Activated CD8-positive, alpha-beta T cell treated with anti-CD3 and anti-CD28 coated beads for 36 hours (primary cell): Measurements from ENCODE around the gene RABGGTB. TPM values are rescaled to one million over a fixed set of nuclear protein-coding genes. Genes with fewer than 3 reads are reported as not detected.

ENCODE experiments used
- ATAC-seq: fragments of 200-7000 bp; cut with Tn5 transposase; one replicate; pipeline ENCODE4 v1.10.0; 2021; ENCODE audit warnings: mild to moderate bottlenecking, moderate library complexity
- CTCF ChIA-PET: fragments of 350-600 bp; sonication (Branson Sonifier 250); formaldehyde crosslinking; loops from one replicate; lab custom pipeline; 2021; ENCODE audit warnings: antibody characterized with exemption; lab: Charles Lee
- POLR2A ChIA-PET: fragments of 350-600 bp; sonication (Branson Sonifier 250); formaldehyde crosslinking; loops from one replicate; lab custom pipeline; 2021; ENCODE audit warnings: antibody characterized with exemption; lab: Charles Lee
- DNase-seq: peaks from one replicate; pipeline ENCODE4 v3.0.0-alpha.2; 2020
- H3K27ac Mint-ChIP-seq: one replicate; pipeline ENCODE4 v1.8.0; 2021; ENCODE audit warnings: mild to moderate bottlenecking, mixed read lengths
- H3K27me3 Mint-ChIP-seq: one replicate; pipeline ENCODE4 v1.8.0; 2021; ENCODE audit warnings: mixed read lengths
- H3K36me3 Mint-ChIP-seq: one replicate; pipeline ENCODE4 v1.8.0; 2021; ENCODE audit warnings: low read depth, mixed read lengths
- H3K4me1 Mint-ChIP-seq: one replicate; pipeline ENCODE4 v1.8.0; 2021; ENCODE audit warnings: low read depth, mixed read lengths
- H3K4me3 Mint-ChIP-seq: one replicate; pipeline ENCODE4 v1.8.0; 2021; ENCODE audit warnings: mild to moderate bottlenecking, moderate library complexity, mixed read lengths
- H3K9me3 Mint-ChIP-seq: one replicate; pipeline ENCODE4 v1.8.0; 2021; ENCODE audit warnings: mixed read lengths
- CTCF ChIP-seq: fragments of 200-600 bp; IDR thresholded peaks from one replicate; pipeline ENCODE4 v1.8.0; 2022; ENCODE audit warnings: antibody characterized with exemption, mild to moderate bottlenecking
- intact Hi-C: fragments of 100-400 bp; cut with micrococcal nuclease; formaldehyde crosslinking; loops from one replicate; pipeline ENCODE4 v1.10.0; 2022
- total RNA-seq, 2 experiments: library from RNA; stranded (reverse); gene quantifications; one replicate each; pipeline ENCODE4 v1.2.3, GENCODE V29; 2021

Gene RABGGTB
- total RNA-seq, 2 experiments from 2014 or later: 170 to 173 TPM

- H3K36me3 Mint-ChIP-seq: no peaks in the 10 kb centered on the region
- POLR2A ChIA-PET: no interaction called here
- H3K27ac Mint-ChIP-seq: no peak overlapping the region
- H3K9me3 Mint-ChIP-seq: no peaks in the 10 kb centered on the region
- ATAC-seq: no peak
- TF ChIP-seq CTCF: no peak
- no peaks in the 10 kb centered on the region for H3K4me1 Mint-ChIP-seq
- no peak for DNase-seq
- H3K4me3 Mint-ChIP-seq: no peak overlapping the region
- intact Hi-C loops: no loop called here
- CTCF ChIA-PET: no interaction called here
- H3K27me3 Mint-ChIP-seq: no peaks in the 10 kb centered on the region
Observed at GRCh38 chr1:75838079-75838478, 52.0 kb downstream of the RABGGTB start.

DNA sequence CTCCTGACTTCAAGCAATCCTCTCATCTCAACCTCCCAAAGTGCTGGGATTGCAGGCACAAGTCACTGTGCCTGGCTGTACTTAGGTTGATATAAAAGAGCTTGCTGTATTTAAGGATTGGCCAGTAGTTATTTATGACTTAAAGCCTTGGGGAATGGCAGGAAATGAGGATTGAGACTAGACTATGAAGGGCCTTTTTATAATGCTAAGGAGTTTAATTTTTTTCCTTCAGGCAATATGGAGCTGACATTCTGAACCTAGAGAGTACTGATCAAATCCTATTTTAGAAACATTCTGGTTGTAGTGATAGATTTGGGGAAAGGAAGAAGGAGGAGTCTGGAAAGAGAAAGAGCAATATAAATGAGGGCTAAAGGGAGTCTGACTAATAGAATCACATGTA, 55.4 kb downstream of the RABGGTB start:
- intact Hi-C loops: no loop called here
- ChIA-PET POLR2A (interaction anchor here (0.5 kb wide), 1 partner anchor 32 kb away, joined by 3 read pairs; no protein-coding TSS in a partner anchor), CTCF (no interaction called here)
- H3K4me3 Mint-ChIP-seq: no peak overlapping the region
- no peak for ATAC-seq
- no peaks in the 10 kb centered on the region for H3K4me1 Mint-ChIP-seq
- H3K9me3 Mint-ChIP-seq: no peaks in the 10 kb centered on the region
- no peaks in the 10 kb centered on the region for H3K27me3 Mint-ChIP-seq
- TF ChIP-seq CTCF: no peak
- no peaks in the 10 kb centered on the region for H3K36me3 Mint-ChIP-seq
- no peak overlapping the region for H3K27ac Mint-ChIP-seq
- DNase-seq: no peak

Other genes with a start within 250 kb of the RABGGTB start
- gene SLC44A5, start 175.1 kb upstream of the RABGGTB start, total RNA-seq: under 1 TPM; 0.11 to 0.22 TPM
- 10 to 100 TPM; 47.5 to 49.8 TPM for gene ACADM, start 61.5 kb upstream of the RABGGTB start, total RNA-seq
- gene MSH4, start 10.6 kb downstream of the RABGGTB start, total RNA-seq: under 1 TPM; 0.16 to 0.32 TPM
- not detected for gene ASB17, start 146.1 kb downstream of the RABGGTB start, total RNA-seq